Body of pancreas (tissue), 4 donors: Measurements from ENCODE around the gene IL16. TPM values are rescaled to one million over a fixed set of nuclear protein-coding genes. Genes with fewer than 3 reads are reported as not detected.

Experiments
- ATAC-seq: fragments of 150-250 bp; one replicate; pipeline ENCODE4 v1.9.1; 2016
- DNase-seq, 4 donors: peaks; one replicate each; pipeline ENCODE4 v3.0.0-alpha.2; 2019
- H3K27ac ChIP-seq, 4 donors: fragments of 200-600 bp; sonication (generic); 1 replicate in 3 of 4; 2 replicates in 1 of 4; pipeline versions ENCODE4 v1.5.1 to v1.6.1; 2016 to 2019; ENCODE audit warnings: mild to moderate bottlenecking in 1 of 4, mixed read lengths in 1 of 4, moderate library complexity in 1 of 4
- H3K27me3 ChIP-seq, 2 donors: fragments of 200-600 bp; sonication (generic); one replicate each; pipeline ENCODE4 v1.6.0; 2016; ENCODE audit warnings: mild to moderate bottlenecking in 1 of 2
- H3K36me3 ChIP-seq, 2 donors: fragments of 200-600 bp; sonication (generic); replicated peaks in 1 of 2; 2 replicates each; pipeline ENCODE4 v1.5.1; 2016; ENCODE audit warnings: low read depth in 2 of 2; ENCODE audit not compliant: insufficient read depth in 1 of 2
- H3K4me1 ChIP-seq: fragments of 200-600 bp; sonication (generic); one replicate; pipeline ENCODE4 v1.6.0; 2016
- H3K4me3 ChIP-seq, 2 donors: fragments of 200-600 bp; sonication (generic); 1 replicate in 1 of 2; 2 replicates in 1 of 2; pipeline ENCODE4 v1.5.1; 2016 to 2019
- H3K9me3 ChIP-seq, 3 donors: fragments of 200-600 bp; sonication (generic); 1 replicate in 2 of 3; 2 replicates in 1 of 3; pipeline ENCODE4 v1.5.1; 2016
- CTCF ChIP-seq, 7 experiments: fragments of 450-650 bp in 4 of 7; fragments of 200-600 bp in 3 of 7; sonication (generic) in 3 of 7; IDR thresholded peaks; one replicate each; pipeline ENCODE4 v1.5.1; 2016 to 2019; ENCODE audit warnings: antibody characterized with exemption in 7 of 7
- POLR2A ChIP-seq, 3 donors: fragments of 450-650 bp; IDR thresholded peaks; one replicate each; pipeline ENCODE4 v1.6.1; 2016; ENCODE audit warnings: antibody characterized with exemption in 3 of 3, mild to moderate bottlenecking in 2 of 3
- WGBS, 2 donors: methylation state at CpG; one replicate each; pipeline ENCODE4 v1.1.5; 2017; 5-methylcytosine and 5-hydroxymethylcytosine counted together
- intact Hi-C: fragments of 100-400 bp; cut with DNase I; formaldehyde crosslinking; loops from one replicate; pipeline ENCODE4 v1.15.1; 2023
- total RNA-seq, 2 donors: library from RNA; depleted of rRNA; stranded (reverse); fragments of >200 nt; gene quantifications; one replicate each; pipeline ENCODE4 v1.1.0, GENCODE V29; 2016

IL16 gene
- total RNA-seq, 2 donors from 2014 or later: 2.9 to 4.9 TPM

- H3K27me3 ChIP-seq: no peaks in the 10 kb centered on the region
- H3K36me3 ChIP-seq: no peaks in the 10 kb centered on the region
- DNase-seq: no peak
- peaks cover 0 to 7% (median 0%) of the 10 kb centered on the region in 3 donors for H3K9me3 ChIP-seq
- TF ChIP-seq POLR2A (IDR thresholded peaks at IDR 0.05): no peak
- TF ChIP-seq CTCF (IDR thresholded peaks at IDR 0.05): no peak
- no peak overlapping the region for H3K4me3 ChIP-seq
- ATAC-seq: no peak
- 59 to 79% methylated on average over 1 of the region's 1 CpG for WGBS, 2 donors
- no peak overlapping the region for H3K27ac ChIP-seq
- intact Hi-C loops: no loop called here
- H3K4me1 ChIP-seq: no peaks in the 10 kb centered on the region
Observed at GRCh38 chr15:81244306-81244705, 47.6 kb downstream of the IL16 start.

- intact Hi-C loops: no loop called here
- Histone ChIP-seq H3K27me3 (no peaks in the 10 kb centered on the region), H3K9me3 (no peaks in the 10 kb centered on the region), H3K4me1 (no peaks in the 10 kb centered on the region), H3K27ac (no peak overlapping the region), H3K36me3 (no peaks in the 10 kb centered on the region), H3K4me3 (no peak overlapping the region)
- ATAC-seq (no peak), DNase-seq (no peak)
- whole genome bisulfite sequencing, 2 donors: 81 to 87% methylated on average over 2 of the region's 2 CpGs
- no peak for TF ChIP-seq POLR2A (IDR thresholded peaks at IDR 0.05)
- no peak for TF ChIP-seq CTCF (IDR thresholded peaks at IDR 0.05)
Observed at GRCh38 chr15:81253846-81254245, 57.2 kb downstream of the IL16 start.

GRCh38 chr15:81254277-81254915 is 57.7 kb downstream of the IL16 start:
- no peak for ATAC-seq
- WGBS, 2 donors: 44 to 66% methylated on average over 5 of the region's 5 CpGs
- Histone ChIP-seq H3K4me1 (no peaks in the 10 kb centered on the region), H3K36me3 (no peaks in the 10 kb centered on the region), H3K27me3 (no peaks in the 10 kb centered on the region), H3K9me3 (no peaks in the 10 kb centered on the region), H3K4me3 (no peak overlapping the region), H3K27ac (no peak overlapping the region)
- DNase-seq: no peak
- no peak for TF ChIP-seq CTCF (IDR thresholded peaks at IDR 0.05)
- no peak for TF ChIP-seq POLR2A (IDR thresholded peaks at IDR 0.05)
- intact Hi-C loops: no loop called here

- Histone ChIP-seq H3K9me3 (no peaks in the 10 kb centered on the region), H3K27ac (no peak overlapping the region), H3K27me3 (no peaks in the 10 kb centered on the region), H3K4me1 (no peaks in the 10 kb centered on the region), H3K36me3 (no peaks in the 10 kb centered on the region), H3K4me3 (no peak overlapping the region)
- intact Hi-C loops: no loop called here
- DNase-seq: no peak
- WGBS, 2 donors: 56 to 79% methylated on average over 3 of the region's 3 CpGs
- ATAC-seq: no peak
- TF ChIP-seq CTCF (IDR thresholded peaks at IDR 0.05): no peak
- no peak for TF ChIP-seq POLR2A (IDR thresholded peaks at IDR 0.05)
Observed at GRCh38 chr15:81254916-81255290, 58.2 kb downstream of the IL16 start.

GRCh38 chr15:81255315-81255957 is 58.8 kb downstream of the IL16 start:
- no peak for TF ChIP-seq CTCF (IDR thresholded peaks at IDR 0.05)
- no peak for TF ChIP-seq POLR2A (IDR thresholded peaks at IDR 0.05)
- Histone ChIP-seq H3K27ac (no peak overlapping the region), H3K4me3 (no peak overlapping the region), H3K4me1 (no peaks in the 10 kb centered on the region), H3K27me3 (no peaks in the 10 kb centered on the region), H3K9me3 (no peaks in the 10 kb centered on the region), H3K36me3 (no peaks in the 10 kb centered on the region)
- DNase-seq: no peak
- intact Hi-C loops: no loop called here
- ATAC-seq: no peak
- WGBS, 2 donors: 76 to 78% methylated on average over 5 of the region's 5 CpGs
